M059J (cell line): Measurements from ENCODE around the gene MYL3. TPM values are rescaled to one million over a fixed set of nuclear protein-coding genes. Genes with fewer than 3 reads are reported as not detected.
A peak's percentile ranks its signal among the peaks of the same experiment; 100 is the strongest.
"Not testable (repeated sequence)": the region's sequence is repeated elsewhere in the genome, so short reads cannot be mapped to it uniquely, and the experiment has no call there.

ENCODE experiments used
- DNase-seq: peaks from one replicate; pipeline ENCODE4 v3.0.0-alpha.2; 2012; ENCODE audit warnings: low read depth
- total RNA-seq: library from RNA; depleted of rRNA; stranded (reverse); fragments of >200 nt; shearing (Covaris generic); gene quantifications from 2 replicates; pipeline ENCODE4 v1.2.3, GENCODE V29; 2014; rRNA removed

Gene MYL3
- 2.6 TPM in 1 of 2 replicates, not detected in the other for total RNA-seq

GRCh38 chr3:46863261-46863782 is at the start of gene MYL3:
MYL3 (minus strand) TSS chr3:46863444; CDS start chr3:46863390, 54 bp downstream.
- DNase-seq, result no peak

- no peak for DNase-seq
Observed at GRCh38 chr3:46912986-46913385, 49.7 kb upstream of the MYL3 start.

- DNase-seq, result not testable (repeated sequence)
Observed at GRCh38 chr3:46910914-46911313, 47.7 kb upstream of the MYL3 start.

- no peak for DNase-seq
Observed at GRCh38 chr3:46910166-46910760, 47.0 kb upstream of the MYL3 start.

GRCh38 chr3:46909535-46910161 is 46.4 kb upstream of the MYL3 start:
- DNase-seq, result peak; percentile 74

- no peak for DNase-seq
Observed at GRCh38 chr3:46908986-46909534, 45.8 kb upstream of the MYL3 start.

- DNase-seq, result no peak
Observed at GRCh38 chr3:46908294-46908985, 45.2 kb upstream of the MYL3 start.

- no peak for DNase-seq
Observed at GRCh38 chr3:46907960-46908293, 44.7 kb upstream of the MYL3 start.

GRCh38 chr3:46907271-46907670 is 44.0 kb upstream of the MYL3 start:
- no peak for DNase-seq

GRCh38 chr3:46906471-46907058 is 43.3 kb upstream of the MYL3 start:
- no peak for DNase-seq

GRCh38 chr3:46905661-46906451 is 42.6 kb upstream of the MYL3 start:
- no peak for DNase-seq

GRCh38 chr3:46905213-46905560 is 41.9 kb upstream of the MYL3 start:
- DNase-seq, result no peak

- no peak for DNase-seq
Observed at GRCh38 chr3:46904303-46905212, 41.3 kb upstream of the MYL3 start.

GRCh38 chr3:46903341-46904302 is 40.4 kb upstream of the MYL3 start:
- peak; percentile 78 for DNase-seq

GRCh38 chr3:46902188-46902631 is 39.0 kb upstream of the MYL3 start:
- DNase-seq, result no peak

GRCh38 chr3:46901591-46902187 is 38.4 kb upstream of the MYL3 start:
- no peak for DNase-seq

GRCh38 chr3:46901061-46901460 is 37.8 kb upstream of the MYL3 start:
- no peak for DNase-seq

- no peak for DNase-seq
Observed at GRCh38 chr3:46900356-46900755, 37.1 kb upstream of the MYL3 start.

GRCh38 chr3:46900007-46900292 is 36.7 kb upstream of the MYL3 start:
- DNase-seq, result no peak
